Fibroblast of lung (primary cell): Measurements from ENCODE around the gene SEMA4C.

Experiments used
- CTCF ChIP-seq, 2 donors: IDR thresholded peaks in 1 of 2; conservative IDR thresholded peaks in 1 of 2; 1 replicate in 1 of 2; 2 replicates in 1 of 2; pipeline ENCODE4 v1.5.1; 2011 to 2012; ENCODE audit warnings: low read length in 2 of 2, control low read depth in 1 of 2, inconsistent platforms in 1 of 2, low read depth in 1 of 2, mild to moderate bottlenecking in 1 of 2
- EZH2 ChIP-seq: IDR thresholded peaks from 2 replicates; pipeline ENCODE4 v1.5.1; 2012; ENCODE audit warnings: low read length, control low read depth, mild to moderate bottlenecking; ENCODE audit errors: missing control alignments

GRCh38 chr2:96835830-96836229 lies 34.0 kb downstream of the SEMA4C start:
- TF ChIP-seq CTCF (conservative IDR thresholded peaks at IDR 0.05 in 1 of 2, IDR thresholded peaks at IDR 0.05 in 1 of 2; ENCODE audit: low read depth in 1 of 2, low read length in 2 of 2) (no peak), EZH2 (no peak)
